Measurements from ENCODE around the gene MCF2L2. TPM values are rescaled to one million over a fixed set of nuclear protein-coding genes. Genes with fewer than 3 reads are reported as not detected.

The MCF2L2 gene
- total RNA-seq, 1 experiment from 2014 or later, result 0.46 TPM

DNA sequence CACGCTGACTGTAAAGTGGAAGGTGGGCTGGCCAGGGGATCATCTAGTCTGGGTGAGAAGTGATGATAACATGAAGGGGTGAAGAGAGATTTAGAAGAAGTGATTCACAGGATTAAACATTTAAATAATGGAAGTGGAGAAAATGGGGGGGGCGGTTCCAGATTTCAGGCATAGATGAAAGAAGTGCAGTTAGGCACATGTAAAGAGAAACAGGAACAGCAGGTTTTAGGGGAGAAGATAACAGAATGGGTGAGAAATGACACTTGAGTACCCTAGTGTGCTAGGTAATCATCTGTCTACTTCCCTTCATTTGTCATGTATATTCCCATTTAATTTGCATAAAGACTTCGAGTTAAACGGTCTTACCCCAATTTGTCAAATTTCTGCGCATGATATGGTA, 160.1 kb downstream of the MCF2L2 start:
- no peak for DNase-seq (ENCODE audit: low read depth)

DNA sequence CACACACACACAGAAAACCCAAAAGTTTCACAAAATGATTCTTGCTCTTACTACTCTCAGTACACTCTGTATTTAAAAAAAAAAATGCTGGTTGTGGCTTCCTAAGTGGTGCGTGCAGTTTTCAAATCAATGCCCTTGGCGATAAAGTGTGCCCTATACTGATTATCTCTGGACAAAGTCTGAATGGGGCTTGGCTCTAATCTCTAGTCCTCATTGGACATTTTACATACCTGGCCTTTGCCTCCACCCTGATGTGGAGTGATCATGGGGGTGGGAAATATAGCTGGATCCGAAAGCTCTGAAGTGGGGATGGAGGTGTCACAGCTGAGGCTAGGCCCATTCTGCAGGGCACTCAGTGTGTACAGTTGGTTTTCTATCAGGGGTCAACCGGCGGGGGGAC, 161.3 kb downstream of the MCF2L2 start:
- DNase-seq (ENCODE audit: low read depth), result no peak

DNA sequence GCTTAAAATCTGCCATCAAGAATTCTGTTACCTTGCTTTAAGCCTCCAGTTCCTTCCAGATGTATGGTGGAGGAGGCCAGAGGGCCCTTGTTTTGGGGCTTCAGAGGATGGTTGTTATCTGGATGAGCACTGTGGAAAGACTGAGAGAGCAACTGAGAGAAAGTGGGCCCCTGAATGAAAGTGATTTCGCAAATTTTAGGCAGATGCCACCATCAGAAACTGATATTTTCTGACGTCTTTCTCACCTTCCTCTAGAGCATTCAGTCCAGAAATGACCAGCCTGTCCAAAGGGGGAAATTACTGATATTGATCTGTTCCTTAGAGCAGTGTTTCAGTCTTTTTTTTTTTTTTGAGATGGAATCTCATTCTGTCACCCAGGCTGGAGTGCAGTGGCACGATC, 162.0 kb downstream of the MCF2L2 start:
- DNase-seq (ENCODE audit: low read depth), result no peak

DNA sequence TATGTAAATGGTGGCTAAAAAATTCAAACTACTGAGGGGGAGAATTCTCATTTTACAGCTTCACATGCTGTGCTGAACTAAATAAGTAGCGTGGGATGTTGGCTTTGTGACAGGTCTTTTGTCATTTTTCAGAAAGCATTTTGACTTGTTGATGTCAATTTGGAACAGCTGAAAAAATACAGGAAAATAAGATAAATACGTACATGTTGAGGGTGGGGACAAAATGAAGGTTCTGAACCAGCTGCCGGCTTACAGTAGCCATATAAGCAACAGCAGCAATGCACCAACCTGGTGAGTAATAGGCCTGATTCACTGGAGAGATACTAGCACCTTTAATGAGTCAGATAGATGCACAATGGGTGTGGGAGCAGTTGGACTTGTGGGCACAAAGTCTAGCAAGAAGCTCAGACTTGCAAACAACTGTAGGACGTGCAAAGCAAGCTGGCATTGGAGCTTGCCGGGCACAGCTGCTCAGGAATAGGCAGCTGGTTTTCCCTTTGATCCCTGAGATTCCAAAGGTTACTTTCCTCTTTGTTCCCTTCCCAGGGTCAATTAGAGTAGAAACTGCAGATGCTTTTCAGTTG, 162.5 kb downstream of the MCF2L2 start:
- DNase-seq (ENCODE audit: low read depth), result peak; percentile 90

DNA sequence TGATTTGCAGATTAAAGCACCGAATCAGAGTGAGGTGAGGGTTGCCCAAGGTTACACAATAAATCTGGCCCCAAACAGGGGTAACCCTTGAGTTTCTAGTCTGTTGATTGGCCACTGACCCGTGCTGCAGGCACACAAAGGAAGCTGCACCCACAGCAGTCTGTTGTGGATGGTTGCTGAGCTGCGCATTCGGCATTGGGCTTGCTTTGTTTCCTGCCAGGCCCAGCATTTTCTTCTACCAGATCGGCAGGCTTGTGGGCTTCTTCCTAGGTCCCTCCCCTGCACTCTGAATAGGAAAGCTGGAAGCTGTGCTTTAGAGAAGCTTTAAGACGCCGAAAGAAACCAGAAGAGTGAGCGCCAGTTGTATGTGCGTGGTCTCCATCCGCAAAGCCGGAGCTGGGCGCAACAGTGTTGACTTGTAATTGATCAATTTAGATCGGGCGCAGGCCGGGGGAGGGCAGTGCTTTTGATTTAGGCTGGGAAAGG, 163.2 kb downstream of the MCF2L2 start:
- peak; percentile 37 for DNase-seq (ENCODE audit: low read depth)

DNA sequence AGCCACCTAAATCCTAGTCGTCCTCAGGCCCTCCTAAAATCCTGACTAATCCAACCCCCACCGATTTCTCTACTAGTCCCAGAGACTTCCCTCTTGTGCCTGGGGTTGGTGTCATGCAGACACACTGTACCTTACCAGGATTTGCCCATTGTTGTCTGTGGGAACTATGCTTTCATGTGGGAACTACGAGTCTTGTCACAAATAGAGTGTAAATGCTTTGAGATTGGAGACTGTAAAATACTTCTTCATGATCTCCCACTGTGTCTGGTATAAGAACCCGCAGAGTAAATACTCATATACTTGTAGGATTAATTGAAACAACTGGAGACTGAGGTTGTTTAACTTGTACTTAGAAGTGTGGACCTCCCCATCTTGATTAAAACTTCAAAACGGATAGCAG, 164.2 kb downstream of the MCF2L2 start:
- no peak for DNase-seq (ENCODE audit: low read depth)

DNA sequence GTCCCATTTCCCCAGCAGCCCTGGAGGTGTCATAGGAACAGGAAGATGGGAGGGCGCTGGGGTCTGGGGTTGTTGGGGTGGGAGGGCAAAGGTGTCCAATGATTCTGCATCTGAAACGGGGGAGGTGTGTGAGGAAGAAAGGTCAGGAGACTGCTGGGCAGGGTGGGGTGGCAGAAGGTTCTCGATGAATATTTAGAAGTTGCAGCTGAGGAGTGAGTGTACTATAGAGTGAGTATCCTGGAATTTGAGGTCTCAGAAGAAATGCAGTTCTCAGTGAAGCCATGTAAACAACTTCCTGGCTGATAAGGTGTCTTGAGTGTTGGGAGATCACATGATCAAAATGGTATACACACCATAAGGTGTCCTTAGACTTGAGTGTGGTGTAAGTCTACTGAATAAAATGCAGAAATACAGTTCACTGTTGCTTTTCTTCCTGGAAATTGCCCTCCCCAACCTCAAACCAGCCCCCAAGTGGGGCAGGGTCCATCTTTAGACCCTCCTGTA, 165.5 kb downstream of the MCF2L2 start:
- no peak for DNase-seq (ENCODE audit: low read depth)

DNA sequence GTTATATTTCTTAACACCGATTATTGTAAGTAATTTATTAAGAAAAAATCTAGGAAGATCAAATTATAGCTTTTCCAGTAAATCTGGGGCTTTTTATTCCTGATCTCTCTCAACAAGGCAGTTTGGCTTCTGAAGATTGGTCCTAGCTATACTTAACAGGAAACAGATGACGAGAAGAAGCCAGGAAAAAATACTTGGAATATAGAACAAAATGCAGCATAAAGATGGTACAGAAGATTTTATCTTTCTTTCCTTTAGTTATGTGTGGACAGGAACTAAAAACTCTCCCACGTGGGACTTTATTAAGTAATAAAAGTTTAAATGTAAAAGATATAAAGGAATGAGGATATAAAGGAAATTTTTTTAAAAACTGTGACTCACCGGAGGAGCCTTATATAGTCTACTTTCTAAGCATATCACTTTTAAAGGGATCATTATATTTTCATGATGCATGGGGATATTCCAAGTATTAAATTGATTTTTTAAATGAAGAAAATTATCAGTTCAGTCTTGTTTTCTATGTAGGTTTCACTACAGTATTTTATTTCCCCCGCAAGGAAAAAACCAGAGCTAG, 167.2 kb downstream of the MCF2L2 start:
- DNase-seq (ENCODE audit: low read depth), result no peak

DNA sequence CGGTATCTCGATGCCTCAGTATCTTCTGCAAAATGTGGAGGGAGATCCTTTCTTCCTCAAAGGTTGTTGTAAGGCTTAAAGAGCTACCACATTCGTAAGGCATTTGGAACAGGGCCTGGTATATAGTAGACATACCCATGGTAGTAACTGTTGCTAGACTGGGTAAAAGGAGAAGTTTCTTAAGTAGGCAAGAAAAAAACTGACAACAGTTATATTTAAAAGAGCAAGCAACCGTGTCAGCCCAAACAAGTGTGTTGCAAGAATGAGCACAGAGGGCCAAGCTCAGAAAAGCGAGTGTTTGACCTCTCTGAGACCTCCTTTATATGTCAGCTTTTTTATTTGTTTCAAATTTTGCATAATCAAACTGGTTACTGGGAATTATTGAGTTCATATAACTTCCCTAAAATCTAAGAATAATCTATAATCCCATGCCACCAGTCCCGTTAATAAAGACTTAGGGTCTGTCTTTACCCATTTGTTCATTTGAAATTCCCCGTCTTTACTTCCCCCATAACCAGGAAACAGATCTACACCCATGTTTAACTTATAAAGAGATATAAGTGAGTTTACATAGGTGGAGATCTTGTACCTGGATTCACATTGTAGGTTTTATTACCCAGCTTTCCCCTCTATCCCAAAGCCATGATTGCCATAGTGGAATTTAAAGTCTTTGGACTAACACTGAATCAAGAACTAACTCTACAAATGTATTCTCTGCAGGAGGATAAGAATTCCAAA, 168.1 kb downstream of the MCF2L2 start:
- DNase-seq (ENCODE audit: low read depth), result no peak

DNA sequence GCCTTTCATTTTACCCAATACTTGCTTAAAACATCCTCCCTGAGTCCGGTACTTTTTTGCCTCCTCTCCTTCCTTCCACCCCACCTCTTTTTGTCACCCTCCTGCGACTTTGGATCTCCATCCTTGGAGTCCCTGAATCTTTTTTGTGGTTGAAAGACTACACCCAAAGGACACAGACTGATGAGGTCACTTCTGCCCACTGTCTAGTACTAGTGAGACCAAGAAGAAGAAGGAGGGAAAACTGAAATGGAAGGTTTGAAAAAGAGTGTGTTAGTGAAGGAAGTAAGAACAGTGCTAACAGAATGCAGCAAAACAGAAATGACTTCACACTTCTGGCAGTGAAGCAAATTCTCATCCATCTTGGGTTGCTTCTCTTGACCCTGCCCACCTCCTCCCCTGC, 168.8 kb downstream of the MCF2L2 start:
- DNase-seq (ENCODE audit: low read depth), result no peak

DNA sequence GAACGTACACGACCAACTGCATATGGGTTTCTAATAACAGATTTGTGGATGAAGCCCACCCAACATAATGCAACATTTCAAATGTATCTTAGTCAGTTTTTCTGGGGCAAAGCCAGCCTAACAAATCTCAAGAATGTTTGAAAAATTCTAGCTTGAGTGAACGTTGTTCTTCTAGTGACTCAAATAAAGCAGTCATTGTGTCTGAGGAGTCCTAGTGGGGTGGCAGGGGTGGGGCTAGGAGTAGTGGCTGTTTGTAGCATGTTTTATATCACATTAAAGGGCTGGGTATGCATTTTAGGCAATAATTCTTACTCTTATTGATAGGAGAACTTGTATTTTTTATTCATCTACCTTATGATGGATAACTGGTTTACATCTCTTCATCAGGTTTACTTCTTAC, 169.3 kb downstream of the MCF2L2 start:
- DNase-seq (ENCODE audit: low read depth), result no peak

DNA sequence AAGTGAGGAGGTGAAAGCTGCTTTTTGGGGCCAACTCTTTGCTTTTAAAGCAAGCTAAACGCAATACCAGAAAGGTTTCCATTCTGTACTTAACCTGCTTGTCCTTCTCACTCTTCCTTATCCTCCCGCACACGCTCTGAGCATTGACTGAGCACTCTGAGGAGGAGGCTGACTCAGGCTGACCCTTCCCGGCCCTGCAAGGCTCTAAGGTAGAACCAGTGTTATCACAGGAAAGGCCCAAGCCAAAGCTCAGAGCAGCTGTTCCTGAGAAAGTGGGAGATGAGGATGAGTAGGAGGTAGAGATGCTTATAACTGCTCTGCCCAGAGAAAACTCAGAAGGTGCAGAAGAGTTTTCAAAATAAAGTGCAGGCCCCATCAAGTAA, 173.1 kb downstream of the MCF2L2 start:
- peak; percentile 71 for DNase-seq (ENCODE audit: low read depth)

DNA sequence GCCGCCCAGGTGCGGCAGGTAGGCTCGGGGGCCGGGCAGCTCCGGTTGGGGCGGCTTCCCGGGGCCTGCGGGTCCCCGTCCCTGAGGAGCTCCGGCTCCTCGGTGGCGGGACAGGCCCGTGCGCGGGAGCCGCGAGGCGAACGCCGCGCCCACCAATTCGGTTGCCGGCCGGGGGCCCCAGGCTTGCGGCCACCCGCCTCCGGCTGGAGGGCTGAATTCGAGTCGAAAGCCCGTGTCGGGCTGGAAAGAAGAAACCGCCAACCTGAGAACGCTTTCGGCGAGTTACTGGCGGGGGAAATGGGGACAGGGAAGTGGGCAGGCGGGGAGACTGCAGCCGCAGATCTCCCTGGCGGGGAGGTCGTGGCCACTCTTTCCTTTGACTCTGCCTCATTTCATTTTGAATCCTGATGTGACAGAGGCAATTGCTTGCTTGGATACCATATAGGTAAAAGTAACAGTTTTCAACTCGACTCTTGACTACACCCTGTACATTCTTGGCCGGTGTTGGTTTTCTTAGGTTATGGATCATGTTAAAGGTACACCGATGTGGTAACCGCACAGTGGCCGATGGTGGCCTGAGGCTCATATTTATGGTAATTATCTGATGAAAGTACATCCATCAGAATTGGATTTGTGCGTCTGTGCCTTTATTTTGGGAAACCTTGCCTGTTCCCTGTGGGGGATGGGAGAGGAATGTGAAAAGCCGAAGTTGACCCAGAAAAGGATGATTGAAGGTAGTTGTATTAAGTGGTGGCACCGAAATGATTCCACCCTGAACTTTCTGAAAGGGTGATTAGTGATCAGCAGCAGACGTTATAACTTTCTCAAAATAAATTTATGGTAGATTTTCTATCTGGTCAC, 173.7 kb downstream of the MCF2L2 start:
- DNase-seq (ENCODE audit: low read depth), result peak; percentile 35

DNA sequence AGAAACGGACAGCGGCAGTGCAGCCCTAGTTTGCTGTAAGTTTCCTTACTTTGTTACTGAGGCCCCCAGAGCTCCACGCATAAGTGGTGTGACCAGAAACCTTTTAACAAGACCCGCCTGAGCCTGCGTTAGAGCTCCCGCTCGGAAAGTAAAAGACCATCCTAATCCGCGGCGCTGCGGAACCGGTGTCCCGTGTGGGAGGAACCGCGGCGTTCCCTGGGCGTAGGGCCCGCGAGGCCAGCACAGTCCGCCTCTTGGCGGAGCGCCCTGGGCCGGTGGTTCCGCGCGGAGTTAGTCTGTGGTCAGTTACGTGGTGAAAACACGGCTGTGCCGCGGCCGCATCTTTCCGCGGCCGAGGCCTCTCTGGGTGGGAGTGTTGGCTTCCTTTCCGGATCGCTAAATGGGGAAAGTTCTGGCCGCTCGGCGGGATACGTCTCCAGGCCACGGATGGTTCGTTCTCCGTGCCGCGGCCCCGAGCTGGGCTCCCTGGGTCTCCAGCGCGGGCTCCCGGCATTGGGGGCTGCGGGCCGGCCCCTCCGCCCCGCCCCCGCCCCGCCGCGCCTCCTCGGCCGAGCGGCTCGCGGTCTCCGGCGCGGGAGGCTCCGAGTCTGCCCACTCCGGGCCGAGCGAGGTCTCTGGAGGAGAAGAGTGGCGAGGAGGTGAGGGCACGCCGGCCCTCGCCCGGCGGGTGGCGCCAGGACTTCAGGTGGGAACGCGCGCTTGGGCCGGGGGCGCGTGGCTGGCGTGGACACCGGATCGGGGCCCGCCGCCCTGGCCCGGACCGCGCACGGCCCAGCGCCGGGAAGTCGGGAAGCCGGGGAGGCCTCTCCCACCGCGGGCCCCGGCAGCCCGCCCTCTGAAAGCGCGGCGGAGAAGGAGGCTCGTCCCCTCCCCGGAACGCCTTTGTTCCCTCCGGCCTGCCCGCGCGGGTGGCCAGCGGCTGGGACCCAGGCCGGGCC, 174.6 kb downstream of the MCF2L2 start:
- peak; percentile 61 for DNase-seq (ENCODE audit: low read depth)

DNA sequence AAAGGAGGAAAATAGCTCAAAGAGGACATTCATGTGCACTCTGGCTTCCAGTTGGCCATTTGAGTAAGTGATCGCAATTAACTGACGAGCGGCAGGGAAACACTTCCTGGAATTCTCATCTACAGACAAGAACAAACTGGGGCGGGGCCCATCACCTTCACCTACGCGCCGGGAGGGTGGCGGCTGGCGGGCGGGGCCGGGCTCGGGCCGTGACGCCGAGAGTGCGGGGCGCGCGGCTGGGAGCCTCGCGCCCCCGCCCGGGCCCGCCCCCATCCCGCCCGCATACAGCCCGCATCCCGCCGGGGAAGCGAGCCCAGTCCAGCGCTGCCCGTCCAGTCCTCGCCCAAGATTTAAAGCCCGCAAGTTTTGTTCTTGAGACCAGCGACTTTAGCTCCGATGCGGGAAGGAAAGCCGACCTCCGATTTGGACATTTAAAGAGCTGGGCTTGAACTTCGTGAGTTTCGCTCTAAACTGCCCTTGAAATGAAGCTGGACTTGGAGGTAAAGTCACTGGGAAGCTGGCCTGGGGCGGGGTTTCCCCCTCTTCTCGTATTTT, 175.4 kb downstream of the MCF2L2 start, which contains the start of gene B3GNT5:
B3GNT5 (plus strand) TSS at position 281 of the 555 bp plus-strand sequence. CDS start 16,546 bp downstream, outside the sequence.
- peak; percentile 65 for DNase-seq (ENCODE audit: low read depth)

DNA sequence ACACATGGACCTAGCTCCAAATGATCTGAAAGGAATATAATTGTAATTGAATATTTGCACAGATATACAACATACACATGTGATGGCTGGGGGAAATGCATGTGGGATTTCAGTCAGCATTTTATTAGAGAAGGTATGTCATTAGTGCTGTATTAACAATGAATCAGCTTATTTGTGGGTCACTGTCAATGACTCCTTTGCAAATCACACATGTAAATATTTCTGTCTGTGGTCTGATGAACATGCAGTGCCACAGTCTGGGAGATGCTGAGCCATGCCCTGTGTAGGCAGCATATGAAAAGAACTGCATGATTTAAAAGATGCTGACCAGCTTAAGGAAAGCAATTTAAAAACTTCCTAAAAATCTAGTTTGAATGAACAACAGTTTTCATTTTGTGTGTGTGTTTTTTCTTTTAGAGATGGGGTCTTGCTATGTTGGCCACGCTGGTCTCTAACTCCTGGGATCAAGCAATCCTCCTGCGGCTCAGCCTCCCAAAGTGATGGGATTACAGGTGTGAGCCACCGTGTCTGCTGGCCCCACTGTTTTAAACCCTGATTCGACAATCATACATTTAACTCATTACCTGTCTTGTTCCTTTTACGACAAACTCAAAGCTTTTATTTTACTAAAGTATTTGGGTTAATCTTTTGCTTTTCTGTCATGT, 176.2 kb downstream of the MCF2L2 start:
- no peak for DNase-seq (ENCODE audit: low read depth)

DNA sequence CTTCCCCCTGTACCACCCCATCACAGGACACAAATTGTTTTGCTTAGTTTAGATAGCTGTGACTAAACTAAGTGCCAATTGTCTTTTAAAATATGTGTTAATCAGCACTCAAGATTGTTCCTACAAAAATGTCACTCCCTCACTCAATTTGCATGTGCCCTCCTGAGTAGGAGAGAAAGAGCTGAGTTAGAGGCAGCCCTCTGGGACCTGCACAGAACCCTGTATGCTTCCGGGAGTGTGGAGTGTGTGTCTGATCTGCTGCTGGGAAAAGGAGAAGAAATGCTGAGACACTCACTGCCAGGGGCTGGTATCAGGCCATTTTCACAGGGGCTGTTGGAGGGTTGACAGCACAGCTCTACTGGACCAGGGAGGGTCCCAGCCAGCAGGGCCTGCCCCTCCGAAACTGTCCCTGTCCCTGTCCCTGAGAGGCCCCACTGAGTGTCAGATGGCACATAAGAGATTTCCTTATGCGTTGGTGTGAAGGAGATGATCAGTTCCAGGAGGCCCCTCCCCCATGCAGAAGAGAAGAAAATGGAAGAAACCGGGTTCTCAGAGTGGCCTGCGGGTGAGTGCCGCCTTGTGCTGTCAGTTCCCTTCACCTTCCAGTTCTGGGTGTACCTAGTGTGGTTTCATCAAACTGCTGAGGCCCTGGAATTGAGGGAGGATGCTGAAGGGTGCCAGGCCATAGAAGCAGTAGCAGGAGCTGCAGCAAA, 179.3 kb downstream of the MCF2L2 start:
- DNase-seq (ENCODE audit: low read depth), result no peak

DNA sequence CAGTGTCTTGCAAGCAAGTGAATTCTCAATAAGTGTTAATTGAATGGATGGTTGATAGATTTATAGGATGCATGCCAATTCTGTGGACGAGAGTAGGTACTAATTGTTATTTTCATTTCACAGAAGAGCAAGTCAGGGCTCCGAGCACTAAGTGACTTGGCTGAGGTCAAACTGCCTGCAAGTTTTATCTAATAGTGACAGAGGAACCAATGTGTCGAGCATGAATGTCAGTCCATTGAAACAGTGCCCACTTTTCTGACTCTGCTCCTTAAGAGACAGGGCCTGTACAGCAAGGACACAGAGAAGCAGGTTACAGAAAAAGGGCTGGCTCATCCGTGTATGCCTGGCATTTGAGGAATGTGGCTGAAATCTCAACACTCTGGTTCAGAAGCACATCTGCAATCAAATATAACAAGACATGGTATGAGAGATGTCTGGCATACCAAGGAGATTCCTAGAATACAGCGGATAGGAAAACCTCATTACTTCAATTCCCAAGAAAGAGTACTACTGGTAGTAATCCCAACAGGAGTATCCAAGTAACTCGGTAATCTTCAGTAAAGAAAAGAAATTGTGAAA, 181.3 kb downstream of the MCF2L2 start:
- no peak for DNase-seq (ENCODE audit: low read depth)

DNA sequence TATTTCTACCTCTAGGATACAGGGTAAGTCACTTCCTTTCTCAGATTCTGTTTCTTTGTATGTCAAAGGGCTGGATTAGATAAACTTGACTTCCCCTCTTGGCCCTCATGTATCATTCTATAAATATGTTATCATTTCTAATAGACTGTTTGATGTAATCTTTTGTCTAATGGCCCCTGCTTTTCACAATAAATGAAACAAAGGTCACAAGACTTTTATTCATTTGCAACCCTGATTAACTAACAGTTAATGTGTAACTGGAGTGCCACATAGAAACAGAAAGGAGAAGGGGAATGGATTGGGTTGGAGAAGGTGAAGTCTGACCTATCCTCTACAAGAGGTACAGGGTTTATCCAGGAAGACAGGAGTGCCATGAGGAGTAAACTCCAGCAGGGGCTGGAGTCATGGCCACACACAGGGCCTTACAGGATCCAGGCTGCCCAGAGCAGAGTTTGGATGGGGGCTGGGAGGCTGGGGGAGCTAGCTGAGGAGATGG, 183.4 kb downstream of the MCF2L2 start:
- no peak for DNase-seq (ENCODE audit: low read depth)

Measured in Daoy (cell line).